Upper lobe of left lung (tissue), 4 donors: ENCODE measurements around the gene GON4L.

ENCODE experiments used
- POLR2A ChIP-seq, 4 donors: fragments of 450-650 bp; IDR thresholded peaks; one replicate each; pipeline ENCODE4 v1.5.1; 2016 to 2017; ENCODE audit warnings: antibody characterized with exemption in 4 of 4, mild to moderate bottlenecking in 2 of 4
- POLR2AphosphoS5 ChIP-seq, 2 donors: sonication (generic); formaldehyde crosslinking; IDR thresholded peaks; one replicate each; pipeline ENCODE4 v1.5.1; 2017; ENCODE audit warnings: antibody characterized with exemption in 2 of 2
- TF ChIP-seq, protein P1 (sequence below), 6 experiments: fragments of 450-650 bp in 4 of 6; fragments of 200-600 bp in 2 of 6; sonication (generic) in 2 of 6; IDR thresholded peaks; one replicate each; pipeline ENCODE4 v1.5.1; 2016 to 2019; ENCODE audit warnings: antibody characterized with exemption in 6 of 6

DNA sequence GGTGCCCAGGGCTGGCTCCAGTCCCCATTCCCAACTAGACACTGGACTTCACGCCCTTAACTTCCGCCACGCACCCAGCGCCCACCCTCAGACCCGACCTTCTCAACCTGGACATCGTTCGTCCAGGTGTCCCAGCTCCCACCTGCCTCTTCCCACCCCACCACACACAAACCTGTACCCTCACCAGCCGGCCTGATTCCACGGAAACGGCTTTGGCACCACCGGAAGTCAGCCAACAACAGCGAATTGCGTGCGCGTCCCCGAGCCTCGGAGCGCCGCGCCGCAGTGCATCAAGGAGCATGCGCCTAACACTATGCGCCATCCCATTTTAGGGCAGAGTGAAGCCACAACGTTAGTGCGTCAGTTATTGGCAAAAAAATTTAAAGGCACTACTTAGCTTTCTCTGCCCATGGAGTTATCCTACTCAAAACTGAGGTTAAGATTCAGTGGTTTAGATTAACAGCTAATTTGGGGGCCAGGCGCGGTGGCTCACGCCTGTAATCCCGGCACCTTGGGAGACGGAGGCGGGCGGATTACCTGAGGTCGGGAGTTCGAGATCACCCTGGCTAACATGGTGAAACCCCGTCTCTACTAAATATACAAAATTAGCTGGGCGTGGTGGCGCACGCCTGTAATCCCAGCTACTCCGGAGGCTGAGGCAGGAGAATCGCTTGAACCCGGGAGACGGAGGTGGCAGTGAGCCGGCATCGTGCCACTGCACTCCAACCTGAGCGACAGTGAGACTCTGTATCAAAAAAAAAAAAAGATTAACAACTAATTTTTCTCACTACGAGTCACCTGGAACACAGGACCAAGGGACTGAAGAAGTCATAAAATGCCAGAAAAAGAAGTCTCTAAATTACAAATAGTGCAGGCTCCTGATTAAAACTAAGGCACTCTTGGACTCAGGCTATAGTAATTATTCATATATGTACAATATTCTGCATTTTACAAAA is at the start of gene GON4L:
- TF ChIP-seq, protein P1, sequence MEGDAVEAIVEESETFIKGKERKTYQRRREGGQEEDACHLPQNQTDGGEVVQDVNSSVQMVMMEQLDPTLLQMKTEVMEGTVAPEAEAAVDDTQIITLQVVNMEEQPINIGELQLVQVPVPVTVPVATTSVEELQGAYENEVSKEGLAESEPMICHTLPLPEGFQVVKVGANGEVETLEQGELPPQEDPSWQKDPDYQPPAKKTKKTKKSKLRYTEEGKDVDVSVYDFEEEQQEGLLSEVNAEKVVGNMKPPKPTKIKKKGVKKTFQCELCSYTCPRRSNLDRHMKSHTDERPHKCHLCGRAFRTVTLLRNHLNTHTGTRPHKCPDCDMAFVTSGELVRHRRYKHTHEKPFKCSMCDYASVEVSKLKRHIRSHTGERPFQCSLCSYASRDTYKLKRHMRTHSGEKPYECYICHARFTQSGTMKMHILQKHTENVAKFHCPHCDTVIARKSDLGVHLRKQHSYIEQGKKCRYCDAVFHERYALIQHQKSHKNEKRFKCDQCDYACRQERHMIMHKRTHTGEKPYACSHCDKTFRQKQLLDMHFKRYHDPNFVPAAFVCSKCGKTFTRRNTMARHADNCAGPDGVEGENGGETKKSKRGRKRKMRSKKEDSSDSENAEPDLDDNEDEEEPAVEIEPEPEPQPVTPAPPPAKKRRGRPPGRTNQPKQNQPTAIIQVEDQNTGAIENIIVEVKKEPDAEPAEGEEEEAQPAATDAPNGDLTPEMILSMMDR (IDR thresholded peaks at IDR 0.05) = peak in 2 of 6 experiments; percentile 14 to 19
- TF ChIP-seq POLR2AphosphoS5 (IDR thresholded peaks at IDR 0.05) (peak; percentile 91 to 94), POLR2A (IDR thresholded peaks at IDR 0.05) (peak in 2 of 4 donors; percentile 31 to 69)
